Measurements from ENCODE around the gene DBNDD1.

GRCh38 chr16:90009172-90009899, 9.9 kb downstream of the DBNDD1 start:
- no peak for TF ChIP-seq POLR2AphosphoS5 (IDR thresholded peaks at IDR 0.05; ENCODE audit: low read depth, low read length)
- TF ChIP-seq TAF1 (IDR thresholded peaks at IDR 0.05; ENCODE audit: borderline replicate concordance, low read depth, low read length): no peak
- TF ChIP-seq POLR2A (IDR thresholded peaks at IDR 0.05; ENCODE audit: low read depth, low read length): no peak
